Neural progenitor cell (in vitro differentiated cells): ENCODE data around the gene FRMD8.
"Not testable (repeated sequence)": the region's sequence is repeated elsewhere in the genome, so short reads cannot be mapped to it uniquely, and the experiment has no call there.

ENCODE experiments used
- EZH2 ChIP-seq: fragments of 200-600 bp; sonication (generic); IDR thresholded peaks from 2 replicates; pipeline ENCODE4 v1.6.1; 2017; ENCODE audit warnings: antibody characterized with exemption, mild to moderate bottlenecking, moderate library complexity
- EZH2phosphoT487 ChIP-seq: fragments of 200-600 bp; sonication (generic); IDR thresholded peaks from 2 replicates; pipeline ENCODE4 v1.6.1; 2017; ENCODE audit warnings: antibody characterized with exemption
- TF ChIP-seq, protein P1 (sequence below): fragments of 200-600 bp; sonication (generic); IDR thresholded peaks from 2 replicates; pipeline ENCODE4 v1.5.1; 2017; ENCODE audit warnings: antibody characterized with exemption, mild to moderate bottlenecking

DNA sequence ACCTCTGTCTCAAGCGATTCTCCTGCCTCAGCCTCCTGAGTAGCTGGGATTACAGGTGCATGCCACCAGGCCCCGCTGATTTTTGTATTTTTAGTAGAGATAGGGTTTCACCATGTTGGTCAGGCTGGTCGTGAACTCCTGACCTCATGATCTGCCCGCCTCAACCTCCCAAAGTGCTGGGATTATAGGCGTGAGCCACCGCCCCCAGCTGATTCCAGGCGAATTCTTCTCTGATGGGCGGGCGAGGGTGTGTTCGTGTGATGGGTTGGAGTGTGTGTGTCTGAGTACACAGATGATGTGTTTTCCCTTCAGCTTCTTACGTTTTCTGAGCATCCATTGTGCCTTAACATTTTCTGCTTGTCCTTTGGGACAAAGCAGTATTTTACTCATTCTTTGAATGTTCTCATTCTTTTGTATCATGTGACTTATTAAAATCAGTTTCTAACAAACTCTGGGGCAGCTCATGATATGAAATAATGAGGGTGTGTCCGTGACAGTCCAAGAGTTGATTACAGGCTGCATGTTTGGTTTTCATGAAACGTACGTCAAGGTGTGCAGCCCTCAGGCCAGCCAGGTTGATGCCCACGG is 26.7 kb downstream of the FRMD8 start:
- TF ChIP-seq, protein P1, sequence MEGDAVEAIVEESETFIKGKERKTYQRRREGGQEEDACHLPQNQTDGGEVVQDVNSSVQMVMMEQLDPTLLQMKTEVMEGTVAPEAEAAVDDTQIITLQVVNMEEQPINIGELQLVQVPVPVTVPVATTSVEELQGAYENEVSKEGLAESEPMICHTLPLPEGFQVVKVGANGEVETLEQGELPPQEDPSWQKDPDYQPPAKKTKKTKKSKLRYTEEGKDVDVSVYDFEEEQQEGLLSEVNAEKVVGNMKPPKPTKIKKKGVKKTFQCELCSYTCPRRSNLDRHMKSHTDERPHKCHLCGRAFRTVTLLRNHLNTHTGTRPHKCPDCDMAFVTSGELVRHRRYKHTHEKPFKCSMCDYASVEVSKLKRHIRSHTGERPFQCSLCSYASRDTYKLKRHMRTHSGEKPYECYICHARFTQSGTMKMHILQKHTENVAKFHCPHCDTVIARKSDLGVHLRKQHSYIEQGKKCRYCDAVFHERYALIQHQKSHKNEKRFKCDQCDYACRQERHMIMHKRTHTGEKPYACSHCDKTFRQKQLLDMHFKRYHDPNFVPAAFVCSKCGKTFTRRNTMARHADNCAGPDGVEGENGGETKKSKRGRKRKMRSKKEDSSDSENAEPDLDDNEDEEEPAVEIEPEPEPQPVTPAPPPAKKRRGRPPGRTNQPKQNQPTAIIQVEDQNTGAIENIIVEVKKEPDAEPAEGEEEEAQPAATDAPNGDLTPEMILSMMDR: not testable (repeated sequence)
- not testable (repeated sequence) for TF ChIP-seq EZH2, EZH2phosphoT487
